GM04503 (cell line): ENCODE data around the gene VPS36.
"Not testable (repeated sequence)": the region's sequence is repeated elsewhere in the genome, so short reads cannot be mapped to it uniquely, and the experiment has no call there.

Experiments used
- DNase-seq: peaks from one replicate; pipeline ENCODE4 v3.0.0-alpha.2; 2012; ENCODE audit warnings: low read depth

Gene VPS36

GRCh38 chr13:52377898-52378297, 72.5 kb downstream of the VPS36 start:
- no peak for DNase-seq

GRCh38 chr13:52374873-52375411, 75.5 kb downstream of the VPS36 start:
- no peak for DNase-seq

GRCh38 chr13:52374389-52374788, 76.0 kb downstream of the VPS36 start:
- DNase-seq = no peak

- DNase-seq = not testable (repeated sequence)
Observed at GRCh38 chr13:52373277-52373676, 77.2 kb downstream of the VPS36 start.

- DNase-seq = no peak
Observed at GRCh38 chr13:52371736-52372247, 78.6 kb downstream of the VPS36 start.

GRCh38 chr13:52366291-52366690, 84.1 kb downstream of the VPS36 start:
- DNase-seq = no peak
